ENCODE data around the gene CRB1. TPM values are rescaled to one million over a fixed set of nuclear protein-coding genes. Genes with fewer than 3 reads are reported as not detected.

The CRB1 gene
- total RNA-seq, 1 donor from 2014 or later = 2.6 TPM

- no peaks in the 10 kb centered on the region for H3K36me3 Mint-ChIP-seq
Measured at GRCh38 chr1:197453376-197454058, 185.5 kb downstream of the CRB1 start.

DNA sequence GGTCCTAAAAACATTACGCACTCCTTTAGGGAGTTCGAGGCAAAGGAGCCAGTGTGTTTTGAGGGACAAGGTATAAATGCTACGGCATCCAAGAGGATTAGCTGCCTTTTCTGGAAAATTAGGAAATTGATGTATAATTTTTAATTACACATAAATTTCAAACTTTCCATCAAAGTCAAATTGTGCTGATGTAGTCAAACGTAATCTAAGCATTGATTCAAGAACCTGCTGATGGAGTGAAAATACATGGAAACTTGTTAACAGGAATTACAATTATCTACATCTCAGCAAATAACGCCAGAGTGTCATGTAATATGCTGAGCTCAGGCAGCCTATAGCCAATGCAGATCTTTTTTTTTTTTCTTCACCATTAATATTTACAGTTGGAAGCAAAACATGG, 194.5 kb downstream of the CRB1 start:
- no peaks in the 10 kb centered on the region for H3K27me3 ChIP-seq
- H3K4me1 Mint-ChIP-seq = peaks cover 12% of the 10 kb centered on the region
- H4K20me1 ChIP-seq (ENCODE audit: low read depth) = no peaks in the 10 kb centered on the region
- no peak overlapping the region for H2AFZ ChIP-seq (replicated peaks)
- H3K79me2 ChIP-seq (ENCODE audit: low read depth) = no peaks in the 10 kb centered on the region
- H3K4me2 ChIP-seq = no peak overlapping the region
- H3K36me3 Mint-ChIP-seq = no peaks in the 10 kb centered on the region
- H3K27ac ChIP-seq = no peak overlapping the region
- no peak for TF ChIP-seq EZH2phosphoT487 (IDR thresholded peaks at IDR 0.05)
- no peak for TF ChIP-seq EZH2 (IDR thresholded peaks at IDR 0.05)
- TF ChIP-seq CTCF (IDR thresholded peaks at IDR 0.05) = no peak
- H3K9me3 Mint-ChIP-seq = no peaks in the 10 kb centered on the region
- H3K27me3 Mint-ChIP-seq (ENCODE audit: insufficient read depth, low read depth) = no peaks in the 10 kb centered on the region
- H3K9ac ChIP-seq = no peak overlapping the region
- H3K36me3 ChIP-seq = no peaks in the 10 kb centered on the region
- no peak overlapping the region for H3K4me3 ChIP-seq
- H3K9me3 ChIP-seq (ENCODE audit: low read depth) = no peaks in the 10 kb centered on the region
- no peak overlapping the region for H3K4me3 Mint-ChIP-seq
- no peaks in the 10 kb centered on the region for H3F3A ChIP-seq (ENCODE audit: low read depth)
- no peak for DNase-seq (ENCODE audit: low spot score)
- H3K27ac Mint-ChIP-seq = no peak overlapping the region
- peaks cover 7% of the 10 kb centered on the region for H3K4me1 ChIP-seq

More at GRCh38 chr1:197453376-197454058, 185.5 kb downstream of the CRB1 start:
- H3K27me3 ChIP-seq = no peaks in the 10 kb centered on the region
- Mint-ChIP-seq H3K4me3 (no peak overlapping the region), H3K27ac (no peak overlapping the region), H3K27me3 (ENCODE audit: insufficient read depth, low read depth) (no peaks in the 10 kb centered on the region), H3K9me3 (no peaks in the 10 kb centered on the region), H3K4me1 (no peaks in the 10 kb centered on the region)
- no peak overlapping the region for H2AFZ ChIP-seq (replicated peaks)
- H3K9me3 ChIP-seq (ENCODE audit: low read depth) = no peaks in the 10 kb centered on the region
- H3F3A ChIP-seq (ENCODE audit: low read depth) = no peaks in the 10 kb centered on the region
- H3K27ac ChIP-seq = no peak overlapping the region
- TF ChIP-seq EZH2phosphoT487 (IDR thresholded peaks at IDR 0.05) (no peak), EZH2 (IDR thresholded peaks at IDR 0.05) (no peak), CTCF (IDR thresholded peaks at IDR 0.05) (no peak)
- no peaks in the 10 kb centered on the region for H3K36me3 ChIP-seq
- H3K4me2 ChIP-seq = no peak overlapping the region
- no peak overlapping the region for H3K9ac ChIP-seq
- no peaks in the 10 kb centered on the region for H3K79me2 ChIP-seq (ENCODE audit: low read depth)
- H3K4me1 ChIP-seq = no peaks in the 10 kb centered on the region
- H4K20me1 ChIP-seq (ENCODE audit: low read depth) = no peaks in the 10 kb centered on the region
- H3K4me3 ChIP-seq = no peak overlapping the region
- no peak for DNase-seq (ENCODE audit: low spot score)

GRCh38 chr1:197463142-197463541, 195.1 kb downstream of the CRB1 start:
- Histone ChIP-seq H3K4me2 (no peak overlapping the region), H3K27ac (no peak overlapping the region), H3K9me3 (ENCODE audit: low read depth) (no peaks in the 10 kb centered on the region), H3K79me2 (ENCODE audit: low read depth) (no peaks in the 10 kb centered on the region), H4K20me1 (ENCODE audit: low read depth) (no peaks in the 10 kb centered on the region), H3K4me1 (peaks cover 7% of the 10 kb centered on the region), H3K9ac (no peak overlapping the region), H2AFZ (replicated peaks) (no peak overlapping the region), H3F3A (ENCODE audit: low read depth) (no peaks in the 10 kb centered on the region), H3K27me3 (no peaks in the 10 kb centered on the region), H3K4me3 (no peak overlapping the region), H3K36me3 (no peaks in the 10 kb centered on the region)
- H3K4me1 Mint-ChIP-seq = peaks cover 12% of the 10 kb centered on the region
- no peaks in the 10 kb centered on the region for H3K36me3 Mint-ChIP-seq
- DNase-seq (ENCODE audit: low spot score) = no peak
- H3K9me3 Mint-ChIP-seq = no peaks in the 10 kb centered on the region
- H3K4me3 Mint-ChIP-seq = no peak overlapping the region
- H3K27ac Mint-ChIP-seq = no peak overlapping the region
- no peak for TF ChIP-seq EZH2phosphoT487 (IDR thresholded peaks at IDR 0.05)
- TF ChIP-seq EZH2 (IDR thresholded peaks at IDR 0.05) = no peak
- TF ChIP-seq CTCF (IDR thresholded peaks at IDR 0.05) = no peak
- no peaks in the 10 kb centered on the region for H3K27me3 Mint-ChIP-seq (ENCODE audit: insufficient read depth, low read depth)

Measured in neural progenitor cell (in vitro differentiated cells).